HEK293T (cell line): ENCODE results near the gene HUS1.

Source experiments
- BHLHE40 ChIP-seq: fragments of 450-650 bp; IDR thresholded peaks from 2 replicates; pipeline ENCODE4 v1.6.1; 2016; ENCODE audit warnings: mild to moderate bottlenecking, moderate library complexity, borderline replicate concordance
- FOXK2 ChIP-seq: fragments of 450-650 bp; IDR thresholded peaks from 2 replicates; pipeline ENCODE4 v1.6.1; 2016; ENCODE audit warnings: mild to moderate bottlenecking
- FOXM1 ChIP-seq: fragments of 450-650 bp; IDR thresholded peaks from 2 replicates; pipeline ENCODE4 v1.6.1; 2017; ENCODE audit warnings: mild to moderate bottlenecking, borderline replicate concordance
- SP1 ChIP-seq: fragments of 450-650 bp; IDR thresholded peaks from 2 replicates; pipeline ENCODE4 v1.6.1; 2017
- SUZ12 ChIP-seq: fragments of 450-650 bp; IDR thresholded peaks from 2 replicates; pipeline ENCODE4 v1.6.1; 2016; ENCODE audit warnings: mild to moderate bottlenecking

DNA sequence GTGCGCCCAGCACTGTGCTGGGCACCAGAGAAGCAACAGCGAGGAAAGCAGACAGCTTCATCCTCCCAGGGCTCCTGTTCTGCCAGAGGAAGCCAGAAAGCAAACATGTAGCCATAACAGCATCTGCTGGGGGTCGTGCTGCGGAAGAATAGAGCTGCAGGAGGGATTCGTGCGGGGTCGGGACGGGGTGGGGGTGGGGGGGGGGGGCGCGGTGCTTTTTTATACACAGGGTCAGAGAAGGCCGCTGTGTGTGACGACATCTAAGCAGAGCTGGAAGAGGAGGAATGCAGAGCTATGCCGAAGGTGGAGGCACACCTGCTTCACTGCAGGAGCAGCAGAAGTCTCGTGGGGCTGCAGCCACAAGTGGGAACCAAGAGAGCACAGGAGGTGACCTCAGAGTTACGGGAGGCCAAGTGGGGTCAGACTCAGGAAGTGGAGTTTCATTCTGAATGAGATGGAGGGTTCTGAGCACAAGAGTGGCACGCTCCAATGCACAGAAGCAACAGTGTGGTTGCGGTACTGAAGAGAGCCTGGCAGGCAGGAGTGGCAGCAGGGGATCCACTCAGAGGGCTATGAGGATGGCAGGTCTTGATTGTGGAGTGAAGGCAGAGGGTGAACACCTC, 42.2 kb downstream of the HUS1 start:
- no peak for TF ChIP-seq FOXM1
- no peak for TF ChIP-seq SP1
- no peak for TF ChIP-seq BHLHE40
- TF ChIP-seq SUZ12, result no peak
- no peak for TF ChIP-seq FOXK2
